Subcutaneous adipose tissue (tissue), 4 donors: ENCODE data around the gene CEP164. TPM values are rescaled to one million over a fixed set of nuclear protein-coding genes. Genes with fewer than 3 reads are reported as not detected.

Experiments used
- CTCF ChIP-seq: fragments of 450-650 bp; IDR thresholded peaks from one replicate; pipeline ENCODE4 v1.5.1; 2016; ENCODE audit warnings: low read depth, mild to moderate bottlenecking, control low read depth, antibody characterized with exemption, moderate library complexity
- total RNA-seq, 4 donors: library from RNA; depleted of rRNA; stranded (reverse); fragments of >200 nt; gene quantifications; one replicate each; pipeline ENCODE4 v1.1.0, GENCODE V29; 2016

Gene CEP164
- total RNA-seq, 4 donors from 2014 or later: 10.9 to 17.6 (median 14.6) TPM

- TF ChIP-seq CTCF: no peak
Measured at GRCh38 chr11:117298195-117298594, 29.5 kb upstream of the CEP164 start.

GRCh38 chr11:117299351-117300282 is 28.0 kb upstream of the CEP164 start:
- TF ChIP-seq CTCF: no peak

- TF ChIP-seq CTCF: no peak
Measured at GRCh38 chr11:117300283-117300663, 27.4 kb upstream of the CEP164 start.

GRCh38 chr11:117300773-117301172 is 26.9 kb upstream of the CEP164 start:
- no peak for TF ChIP-seq CTCF

GRCh38 chr11:117302228-117302627 is 25.4 kb upstream of the CEP164 start:
- TF ChIP-seq CTCF: no peak

GRCh38 chr11:117303101-117303500 is 24.6 kb upstream of the CEP164 start:
- no peak for TF ChIP-seq CTCF

- no peak for TF ChIP-seq CTCF
Measured at GRCh38 chr11:117303646-117304315, 23.9 kb upstream of the CEP164 start.
